OCI-LY7 (cell line): ENCODE measurements around the gene PHTF1. TPM values are rescaled to one million over a fixed set of nuclear protein-coding genes. Genes with fewer than 3 reads are reported as not detected.
"Not testable (repeated sequence)": the region's sequence is repeated elsewhere in the genome, so short reads cannot be mapped to it uniquely, and the experiment has no call there.

Experiments used
- BruUV-seq: library from RNA; stranded (reverse); fragments of 400-500 nt; replicated peaks from 2 replicates; lab custom pipeline; 2021; lab: Mats Ljungman, UMichigan
- CTCF ChIA-PET: fragments of 300-600 bp; sonication (Branson Sonifier 250); formaldehyde crosslinking; loops from one replicate; lab custom pipeline; 2022; ENCODE audit warnings: antibody characterized with exemption; ENCODE audit not compliant: unreplicated experiment; lab: Charles Lee
- POLR2A ChIA-PET: fragments of 300-600 bp; sonication (Branson Sonifier 250); formaldehyde crosslinking; loops from one replicate; lab custom pipeline; 2022; ENCODE audit warnings: antibody characterized with exemption; lab: Charles Lee
- DNase-seq: peaks from one replicate; pipeline ENCODE4 v3.0.0-alpha.2; 2015; ENCODE audit warnings: low spot score
- H2AFZ ChIP-seq: fragments of 200-600 bp; sonication (generic), shearing (Covaris generic); 2 replicates; pipeline ENCODE4 v1.6.1; 2014; ENCODE audit warnings: mild to moderate bottlenecking, antibody characterized with exemption, low read length, moderate library complexity
- H3K27ac ChIP-seq: fragments of 200-600 bp; sonication (generic); 2 replicates; pipeline ENCODE4 v1.5.1; 2014; ENCODE audit warnings: mixed run types, low read depth, mild to moderate bottlenecking, moderate library complexity, low read length, inconsistent platforms; ENCODE audit not compliant: poor library complexity, severe bottlenecking
- H3K36me3 ChIP-seq: fragments of 200-600 bp; sonication (generic); 2 replicates; pipeline ENCODE4 v1.6.1; 2014; ENCODE audit warnings: mild to moderate bottlenecking, antibody characterized with exemption, low read length, moderate library complexity, mixed read lengths; ENCODE audit not compliant: insufficient read depth
- H3K4me1 ChIP-seq: fragments of 200-600 bp; sonication (generic); 2 replicates; pipeline ENCODE4 v1.5.1; 2014; ENCODE audit warnings: mild to moderate bottlenecking, low read length; ENCODE audit not compliant: insufficient read depth, poor library complexity, severe bottlenecking
- H3K4me2 ChIP-seq: fragments of 200-600 bp; sonication (generic); 2 replicates; pipeline ENCODE4 v1.6.1; 2014; ENCODE audit warnings: mild to moderate bottlenecking, low read length
- H3K4me3 ChIP-seq: fragments of 200-600 bp; sonication (generic); 2 replicates; pipeline ENCODE4 v1.5.1; 2014; ENCODE audit warnings: mild to moderate bottlenecking, low read depth, low read length; ENCODE audit not compliant: poor library complexity, severe bottlenecking
- H3K79me2 ChIP-seq: fragments of 200-600 bp; sonication (generic); 2 replicates; pipeline ENCODE4 v1.6.1; 2016; ENCODE audit warnings: low read depth, mild to moderate bottlenecking, low read length, moderate library complexity, mixed read lengths; ENCODE audit not compliant: insufficient read depth
- H3K9me2 ChIP-seq: fragments of 200-600 bp; sonication (generic); 2 replicates; pipeline ENCODE4 v1.6.1; 2016; ENCODE audit warnings: mild to moderate bottlenecking, low read length, mixed read lengths; ENCODE audit not compliant: insufficient read depth
- H3K9me3 ChIP-seq: fragments of 200-600 bp; sonication (generic); 2 replicates; pipeline ENCODE4 v1.6.1; 2014; ENCODE audit warnings: mild to moderate bottlenecking, mixed run types, low read length, mixed read lengths
- H4K20me1 ChIP-seq: fragments of 200-600 bp; sonication (generic); 2 replicates; pipeline ENCODE4 v1.6.1; 2014; ENCODE audit warnings: mild to moderate bottlenecking, antibody characterized with exemption, low read length, moderate library complexity, mixed read lengths; ENCODE audit not compliant: insufficient read depth
- EZH2phosphoT487 ChIP-seq: fragments of 200-600 bp; sonication (generic); IDR thresholded peaks from 2 replicates; pipeline ENCODE4 v1.6.1; 2018; ENCODE audit warnings: low read depth, borderline replicate concordance, mild to moderate bottlenecking, mixed run types, antibody characterized with exemption, low read length, moderate library complexity, mixed read lengths
- intact Hi-C: fragments of 100-400 bp; cut with micrococcal nuclease; formaldehyde crosslinking; loops from one replicate; pipeline ENCODE4 v1.10.0; 2022; ENCODE audit not compliant: unreplicated experiment
- total RNA-seq, 2 experiments: library from RNA; depleted of rRNA in 1 of 2; stranded (reverse); fragments of >200 nt in 1 of 2; shearing (Covaris generic) in 1 of 2; gene quantifications; 2 replicates each; pipeline ENCODE4 v1.2.3, GENCODE V29; 2014 to 2022
- TF ChIP-seq, protein P1 (sequence below): fragments of 200-600 bp; sonication (generic); conservative IDR thresholded peaks from 2 replicates; pipeline ENCODE4 v1.5.1; 2014; ENCODE audit warnings: mild to moderate bottlenecking, antibody characterized with exemption, low read length, moderate library complexity, mixed read lengths

Gene PHTF1
- total RNA-seq, 2 experiments from 2014 or later: 11.8 to 18.8 TPM

DNA sequence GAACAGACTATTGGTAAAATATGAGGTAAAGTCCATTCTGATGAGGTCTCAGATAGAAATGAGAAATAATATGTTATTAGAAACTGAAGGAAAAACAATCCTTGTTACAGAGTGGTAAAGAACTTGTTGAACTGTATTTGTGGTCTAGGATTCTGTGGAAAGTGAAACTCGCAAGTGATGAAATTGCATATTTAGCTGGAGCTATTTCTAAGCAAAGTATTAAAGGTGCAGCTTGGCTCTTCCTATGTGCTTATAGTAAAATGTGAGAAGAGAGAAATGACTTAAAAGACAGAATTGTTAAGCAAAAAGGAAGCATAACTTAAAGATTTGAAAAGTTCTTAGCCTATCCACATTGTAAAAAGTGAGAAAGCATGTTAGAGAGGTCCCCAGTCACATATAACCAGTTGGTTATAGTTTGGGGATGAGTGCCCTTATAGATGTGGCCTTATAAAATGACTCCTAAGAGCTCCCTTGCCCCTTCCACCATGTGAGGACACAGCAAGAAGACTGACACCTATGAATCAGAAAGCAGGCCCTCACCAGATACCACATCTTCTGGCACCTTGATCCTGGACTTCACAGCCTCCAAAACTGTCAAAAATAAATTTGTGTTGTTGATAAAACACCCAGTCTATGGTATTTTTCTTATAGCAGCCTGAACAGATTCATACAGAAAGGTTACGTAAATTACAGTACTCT lies 24.8 kb downstream of the PHTF1 start:
- Histone ChIP-seq H3K9me3 (no peaks in the 10 kb centered on the region), H3K4me3 (no peak overlapping the region), H4K20me1 (no peaks in the 10 kb centered on the region), H3K4me2 (no peak overlapping the region), H3K9me2 (no peaks in the 10 kb centered on the region), H2AFZ (no peak overlapping the region), H3K79me2 (no peaks in the 10 kb centered on the region), H3K27ac (no peak overlapping the region), H3K4me1 (no peaks in the 10 kb centered on the region), H3K36me3 (peaks cover 7% of the 10 kb centered on the region; the same call in 1 of the 2 replicates)
- intact Hi-C loops: no loop called here
- no TSS peak for BruUV-seq
- ChIA-PET CTCF (no interaction called here), POLR2A (no interaction called here)
- TF ChIP-seq EZH2phosphoT487: no peak
- TF ChIP-seq, protein P1, sequence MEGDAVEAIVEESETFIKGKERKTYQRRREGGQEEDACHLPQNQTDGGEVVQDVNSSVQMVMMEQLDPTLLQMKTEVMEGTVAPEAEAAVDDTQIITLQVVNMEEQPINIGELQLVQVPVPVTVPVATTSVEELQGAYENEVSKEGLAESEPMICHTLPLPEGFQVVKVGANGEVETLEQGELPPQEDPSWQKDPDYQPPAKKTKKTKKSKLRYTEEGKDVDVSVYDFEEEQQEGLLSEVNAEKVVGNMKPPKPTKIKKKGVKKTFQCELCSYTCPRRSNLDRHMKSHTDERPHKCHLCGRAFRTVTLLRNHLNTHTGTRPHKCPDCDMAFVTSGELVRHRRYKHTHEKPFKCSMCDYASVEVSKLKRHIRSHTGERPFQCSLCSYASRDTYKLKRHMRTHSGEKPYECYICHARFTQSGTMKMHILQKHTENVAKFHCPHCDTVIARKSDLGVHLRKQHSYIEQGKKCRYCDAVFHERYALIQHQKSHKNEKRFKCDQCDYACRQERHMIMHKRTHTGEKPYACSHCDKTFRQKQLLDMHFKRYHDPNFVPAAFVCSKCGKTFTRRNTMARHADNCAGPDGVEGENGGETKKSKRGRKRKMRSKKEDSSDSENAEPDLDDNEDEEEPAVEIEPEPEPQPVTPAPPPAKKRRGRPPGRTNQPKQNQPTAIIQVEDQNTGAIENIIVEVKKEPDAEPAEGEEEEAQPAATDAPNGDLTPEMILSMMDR: no peak
- DNase-seq: no peak

DNA sequence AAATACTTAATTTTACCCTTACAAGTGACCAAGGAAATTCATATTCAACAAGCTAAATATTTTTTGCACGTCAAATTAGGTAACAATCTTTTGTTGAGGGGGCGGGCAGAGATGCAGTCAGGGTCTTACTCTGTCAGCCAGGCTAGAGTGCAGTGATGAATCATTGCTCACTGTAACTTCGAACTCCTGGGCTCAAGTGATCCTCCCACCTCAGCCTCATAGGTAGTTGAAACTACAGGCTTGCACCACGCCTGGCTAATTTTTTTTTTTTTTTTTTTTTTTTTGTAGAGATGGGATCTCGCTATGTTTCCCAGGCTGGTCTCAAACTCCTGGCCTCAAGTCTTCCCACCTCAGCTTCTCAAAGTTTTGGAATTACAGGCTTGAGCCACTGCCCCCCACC lies 26.5 kb downstream of the PHTF1 start:
- H3K27ac ChIP-seq: no peak overlapping the region
- no peak overlapping the region for H3K4me3 ChIP-seq
- no peaks in the 10 kb centered on the region for H3K79me2 ChIP-seq
- intact Hi-C loops: no loop called here
- H3K4me2 ChIP-seq: no peak overlapping the region
- ChIA-PET POLR2A (interaction anchor here (0.6 to 1.0 kb wide), 3 partner anchors 558 to 1930 kb away, joined by 3 to 4 read pairs (median 3); no protein-coding TSS in a partner anchor), CTCF (no interaction called here)
- no peaks in the 10 kb centered on the region for H4K20me1 ChIP-seq
- DNase-seq: no peak
- TF ChIP-seq, protein P1: no peak
- TF ChIP-seq EZH2phosphoT487: no peak
- H3K9me3 ChIP-seq: no peaks in the 10 kb centered on the region
- H3K36me3 ChIP-seq: peaks cover 7% of the 10 kb centered on the region; the same call in 1 of the 2 replicates
- BruUV-seq: no TSS peak
- no peak overlapping the region for H2AFZ ChIP-seq
- H3K4me1 ChIP-seq: no peaks in the 10 kb centered on the region
- no peaks in the 10 kb centered on the region for H3K9me2 ChIP-seq

DNA sequence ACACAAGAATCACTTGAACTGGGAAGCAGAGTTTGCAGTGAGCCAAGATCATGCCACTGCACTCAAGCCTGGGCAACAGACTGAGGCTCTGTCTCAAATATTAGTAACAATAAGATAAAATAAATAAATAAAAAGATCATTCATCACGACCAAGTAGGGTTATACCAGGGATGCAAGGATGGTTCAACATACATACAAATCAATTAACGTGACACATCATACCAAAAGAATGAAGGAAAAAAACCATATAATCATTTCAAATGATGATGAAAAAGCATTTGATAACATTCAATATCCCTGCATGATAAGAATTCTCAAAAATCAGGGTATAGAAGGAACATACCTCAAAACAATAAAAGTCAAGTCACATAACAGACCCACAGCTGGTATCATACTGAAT lies 38.3 kb downstream of the PHTF1 start:
- POLR2A ChIA-PET: no interaction called here
- H3K9me3 ChIP-seq: peaks cover 21% of the 10 kb centered on the region; the same call in 1 of the 2 replicates
- no peaks in the 10 kb centered on the region for H4K20me1 ChIP-seq
- CTCF ChIA-PET: no interaction called here
- H3K27ac ChIP-seq: no peak overlapping the region
- no peak for DNase-seq
- no peaks in the 10 kb centered on the region for H3K79me2 ChIP-seq
- H3K9me2 ChIP-seq: no peaks in the 10 kb centered on the region
- no peak overlapping the region for H3K4me2 ChIP-seq
- no TSS peak for BruUV-seq
- intact Hi-C loops: no loop called here
- H3K4me3 ChIP-seq: no peak overlapping the region
- no peaks in the 10 kb centered on the region for H3K4me1 ChIP-seq
- TF ChIP-seq, protein P1: no peak
- TF ChIP-seq EZH2phosphoT487: no peak
- H3K36me3 ChIP-seq: peaks cover 36% of the 10 kb centered on the region
- H2AFZ ChIP-seq: no peak overlapping the region

DNA sequence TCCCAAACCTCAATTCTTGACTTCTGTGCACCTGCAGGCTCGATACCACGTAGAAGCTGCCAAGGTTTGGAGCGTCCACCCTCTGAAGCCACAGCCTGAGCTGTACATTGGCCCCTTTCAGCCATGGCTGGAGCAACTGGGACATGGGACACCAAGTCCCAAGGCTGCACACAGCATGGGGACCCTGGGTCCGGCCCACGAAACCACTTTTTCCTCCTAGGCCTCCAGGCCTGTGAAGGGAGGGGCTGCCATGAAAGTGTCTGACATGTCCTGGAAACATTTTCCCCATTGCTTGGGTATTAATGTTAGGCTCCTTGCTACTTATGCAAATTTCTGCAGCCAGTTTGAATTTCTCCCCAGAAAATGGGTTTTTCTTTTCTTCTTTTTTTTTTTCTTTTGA lies 40.7 kb downstream of the PHTF1 start:
- BruUV-seq, DNase-seq, H3K4me3 ChIP-seq, H2AFZ ChIP-seq, H3K4me2 ChIP-seq, CTCF ChIA-PET, H4K20me1 ChIP-seq, intact Hi-C loops, POLR2A ChIA-PET, H3K4me1 ChIP-seq, H3K9me2 ChIP-seq, H3K79me2 ChIP-seq, H3K27ac ChIP-seq: not testable (repeated sequence)
- Histone ChIP-seq H3K9me3 (peaks cover 21% of the 10 kb centered on the region; the same call in 1 of the 2 replicates), H3K36me3 (peaks cover 36% of the 10 kb centered on the region)
